Activated CD4-positive, alpha-beta T cell treated with anti-CD3 and anti-CD28 coated beads, Interleukin-2, amount 10 ng/mL, durations not matched to agents 24 days and 14 days (primary cell): ENCODE measurements around the gene C2CD4D. TPM values are rescaled to one million over a fixed set of nuclear protein-coding genes. Genes with fewer than 3 reads are reported as not detected.

Experiments
- DNase-seq: peaks from one replicate; pipeline ENCODE4 v3.0.0; 2022
- H3K27ac Mint-ChIP-seq: one replicate; pipeline ENCODE4 v1.8.0; 2022; ENCODE audit warnings: mild to moderate bottlenecking, mixed read lengths
- H3K27me3 Mint-ChIP-seq: one replicate; pipeline ENCODE4 v1.8.0; 2022; ENCODE audit warnings: mixed read lengths
- H3K36me3 Mint-ChIP-seq: one replicate; pipeline ENCODE4 v1.8.0; 2022; ENCODE audit warnings: low read depth, mild to moderate bottlenecking, mixed read lengths
- H3K4me1 Mint-ChIP-seq: one replicate; pipeline ENCODE4 v1.8.0; 2021; ENCODE audit warnings: mixed read lengths
- H3K4me3 Mint-ChIP-seq: one replicate; pipeline ENCODE4 v1.8.0; 2022; ENCODE audit warnings: mild to moderate bottlenecking, moderate library complexity, mixed read lengths
- H3K9me3 Mint-ChIP-seq: one replicate; pipeline ENCODE4 v1.8.0; 2021; ENCODE audit warnings: mixed read lengths
- intact Hi-C: fragments of 100-400 bp; cut with micrococcal nuclease; formaldehyde crosslinking; loops from one replicate; pipeline ENCODE4 v1.15.1; 2023
- total RNA-seq: library from RNA; stranded (reverse); gene quantifications from 2 replicates; pipeline ENCODE4 v1.2.3, GENCODE V29; 2022

Gene C2CD4D
- total RNA-seq, 1 donor from 2014 or later = 0.86 TPM

DNA sequence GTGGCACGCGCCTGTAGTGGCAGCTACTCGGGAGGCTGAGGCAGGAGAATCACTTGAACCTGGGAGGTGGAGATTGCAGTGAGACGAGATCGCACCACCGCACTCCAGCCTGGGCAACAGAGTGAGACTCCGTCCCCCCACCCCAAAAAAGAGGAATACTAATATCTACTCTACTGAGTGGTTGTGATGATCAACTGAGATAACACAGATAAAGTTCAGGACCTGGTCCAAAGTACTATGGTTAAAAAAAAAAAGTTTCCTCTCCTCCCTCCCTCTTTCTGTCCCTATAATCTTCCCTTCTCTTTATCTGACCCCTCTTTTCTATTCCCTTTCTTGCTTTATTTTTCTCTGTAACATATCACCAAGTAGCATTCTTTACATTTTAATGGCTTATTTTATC, 4.0 kb downstream of the C2CD4D start:
- H3K27ac Mint-ChIP-seq = no peak overlapping the region
- H3K4me1 Mint-ChIP-seq = peaks cover 59% of the 10 kb centered on the region
- DNase-seq = no peak
- peaks cover 6% of the 10 kb centered on the region for H3K36me3 Mint-ChIP-seq
- no peaks in the 10 kb centered on the region for H3K9me3 Mint-ChIP-seq
- no peaks in the 10 kb centered on the region for H3K27me3 Mint-ChIP-seq
- intact Hi-C loops = loop anchor here (5.0 kb wide), 2 partner anchors 223 to 393 kb away; partner anchors contain the start of gene SNX27
- no peak overlapping the region for H3K4me3 Mint-ChIP-seq

DNA sequence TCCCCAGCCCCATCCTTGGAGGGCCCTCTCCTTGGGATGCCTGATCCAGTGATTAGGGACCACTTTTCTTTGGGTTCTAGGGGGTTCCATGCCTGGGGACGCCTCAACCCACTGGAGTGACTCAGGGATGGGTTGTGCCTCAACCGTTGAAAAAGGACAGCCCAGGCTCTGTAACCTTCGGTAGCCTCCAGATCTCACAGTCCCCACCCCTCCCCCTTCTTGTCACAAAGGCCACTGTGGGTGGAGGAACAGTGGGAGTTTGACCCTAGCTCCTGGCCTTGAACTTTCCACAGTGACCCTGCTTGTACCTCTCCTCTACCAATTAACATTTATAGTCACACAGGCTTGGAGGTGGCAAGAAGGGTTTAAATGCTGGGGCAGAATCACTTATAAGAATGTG, 5.4 kb downstream of the C2CD4D start:
- Mint-ChIP-seq H3K36me3 (peaks cover 2% of the 10 kb centered on the region), H3K27me3 (no peaks in the 10 kb centered on the region), H3K27ac (no peak overlapping the region), H3K4me3 (no peak overlapping the region), H3K4me1 (peaks cover 62% of the 10 kb centered on the region), H3K9me3 (no peaks in the 10 kb centered on the region)
- DNase-seq = no peak
- intact Hi-C loops = no loop called here

- Mint-ChIP-seq H3K9me3 (no peaks in the 10 kb centered on the region), H3K4me3 (no peak overlapping the region), H3K4me1 (peaks cover 66% of the 10 kb centered on the region), H3K27me3 (no peaks in the 10 kb centered on the region), H3K36me3 (peaks cover 2% of the 10 kb centered on the region), H3K27ac (peak overlapping the region; percentile 38)
- DNase-seq = no peak
- intact Hi-C loops = no loop called here
Measured at GRCh38 chr1:151833172-151833900, 6.3 kb downstream of the C2CD4D start.

GRCh38 chr1:151832318-151832980, 7.2 kb downstream of the C2CD4D start:
- no peak for DNase-seq
- peak overlapping the region; percentile 56 for H3K27ac Mint-ChIP-seq
- H3K27me3 Mint-ChIP-seq = no peaks in the 10 kb centered on the region
- H3K4me3 Mint-ChIP-seq = no peak overlapping the region
- no peaks in the 10 kb centered on the region for H3K9me3 Mint-ChIP-seq
- H3K36me3 Mint-ChIP-seq = no peaks in the 10 kb centered on the region
- intact Hi-C loops = no loop called here
- H3K4me1 Mint-ChIP-seq = peaks cover 70% of the 10 kb centered on the region

DNA sequence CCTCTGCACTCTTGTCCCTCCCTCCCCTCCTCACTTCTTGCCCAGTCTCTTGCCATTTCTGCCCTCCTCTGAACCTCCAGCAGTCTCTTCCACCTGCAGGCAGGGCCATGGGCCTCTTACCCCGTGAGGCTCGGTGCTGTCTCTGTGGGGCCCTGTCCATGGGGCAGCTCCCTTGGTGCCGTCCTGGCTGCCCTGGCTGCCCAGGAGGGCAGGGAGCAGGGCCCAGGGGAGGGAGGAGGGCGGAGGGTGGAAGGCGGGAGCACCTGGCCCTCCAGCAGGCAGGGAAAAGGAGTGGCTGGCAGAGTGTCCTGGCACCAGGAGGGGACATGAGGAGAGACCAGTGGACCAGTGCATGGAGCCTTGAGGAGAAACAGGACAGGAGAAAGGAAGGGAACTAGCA, 8.0 kb downstream of the C2CD4D start, which contains the start of gene RORC:
Gene RORC (minus strand): TSS at position 198 of the 400 bp plus-strand sequence. CDS start 38 bp downstream, at position 160.
- Mint-ChIP-seq H3K27ac (peak within 1 kb of the TSS; percentile 72), H3K27me3 (no peaks in the 10 kb centered on the region), H3K4me3 (peak within 1 kb of the TSS; percentile 33), H3K4me1 (peaks cover 62% of the 10 kb centered on the region), H3K9me3 (no peaks in the 10 kb centered on the region), H3K36me3 (no peaks in the 10 kb centered on the region)
- intact Hi-C loops = no loop called here
- DNase-seq = peak; percentile 54

GRCh38 chr1:151831256-151831591, 8.4 kb downstream of the C2CD4D start:
- H3K4me3 Mint-ChIP-seq = peak overlapping the region; percentile 33
- DNase-seq = no peak
- no peaks in the 10 kb centered on the region for H3K36me3 Mint-ChIP-seq
- H3K4me1 Mint-ChIP-seq = peaks cover 61% of the 10 kb centered on the region
- intact Hi-C loops = no loop called here
- no peaks in the 10 kb centered on the region for H3K27me3 Mint-ChIP-seq
- no peaks in the 10 kb centered on the region for H3K9me3 Mint-ChIP-seq
- H3K27ac Mint-ChIP-seq = peak overlapping the region; percentile 72

GRCh38 chr1:151830055-151830454, 9.6 kb downstream of the C2CD4D start:
- Mint-ChIP-seq H3K9me3 (no peaks in the 10 kb centered on the region), H3K4me1 (peaks cover 62% of the 10 kb centered on the region), H3K27me3 (no peaks in the 10 kb centered on the region), H3K36me3 (no peaks in the 10 kb centered on the region), H3K4me3 (peak overlapping the region; percentile 60), H3K27ac (peak overlapping the region; percentile 82)
- DNase-seq = no peak
- intact Hi-C loops = no loop called here

GRCh38 chr1:151829352-151830046, 10.1 kb downstream of the C2CD4D start:
- Mint-ChIP-seq H3K9me3 (no peaks in the 10 kb centered on the region), H3K27ac (peak overlapping the region; percentile 82), H3K4me1 (peaks cover 61% of the 10 kb centered on the region), H3K4me3 (peak overlapping the region; percentile 60), H3K36me3 (no peaks in the 10 kb centered on the region), H3K27me3 (no peaks in the 10 kb centered on the region)
- peak; percentile 70 for DNase-seq
- intact Hi-C loops = no loop called here

DNA sequence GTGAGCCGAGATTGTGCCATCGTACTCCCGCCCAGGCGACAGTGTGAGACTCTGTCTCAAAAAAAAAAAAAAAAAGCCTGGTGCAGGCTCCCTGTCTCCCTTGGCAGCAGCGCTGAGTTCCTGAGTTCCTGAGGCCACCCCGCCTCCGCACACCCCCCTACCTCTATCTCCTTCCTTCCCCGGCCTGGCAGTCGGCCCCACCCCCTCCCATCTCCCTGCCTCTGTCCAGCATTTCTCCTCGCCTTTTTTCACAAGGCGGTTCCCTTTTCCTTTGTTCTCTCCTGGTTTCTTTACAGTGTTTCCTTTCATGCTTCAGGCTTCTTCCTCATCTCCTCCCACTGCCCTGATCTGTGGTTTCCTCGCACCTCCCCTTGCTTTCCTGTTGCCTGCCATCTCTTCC, 10.7 kb downstream of the C2CD4D start:
- intact Hi-C loops = no loop called here
- Mint-ChIP-seq H3K27ac (peak overlapping the region; percentile 82), H3K4me1 (peaks cover 60% of the 10 kb centered on the region), H3K36me3 (no peaks in the 10 kb centered on the region), H3K9me3 (no peaks in the 10 kb centered on the region), H3K4me3 (peak overlapping the region; percentile 60), H3K27me3 (no peaks in the 10 kb centered on the region)
- peak; percentile 70 for DNase-seq

DNA sequence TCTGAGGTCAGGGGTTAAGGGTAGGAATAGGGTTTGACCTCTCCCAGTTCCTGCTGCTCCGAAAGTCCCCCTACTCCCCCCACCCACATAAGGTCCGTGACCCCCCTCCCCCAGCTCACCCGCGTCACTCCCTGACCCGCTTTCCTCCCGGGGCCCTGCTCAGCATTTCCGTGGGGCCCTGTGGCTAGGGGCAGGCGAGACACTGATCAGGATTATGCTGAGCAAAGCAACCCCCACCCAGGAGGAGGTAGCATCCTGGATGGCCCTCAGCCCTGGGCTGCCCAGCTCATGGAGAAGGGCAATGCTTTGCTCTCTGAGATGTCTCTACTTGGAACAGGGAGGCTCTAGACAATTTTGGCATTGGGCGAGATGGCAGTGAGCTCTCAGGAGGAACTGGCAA, 11.8 kb downstream of the C2CD4D start:
- intact Hi-C loops = no loop called here
- peak overlapping the region; percentile 55 for H3K4me3 Mint-ChIP-seq
- DNase-seq = no peak
- H3K27me3 Mint-ChIP-seq = no peaks in the 10 kb centered on the region
- H3K27ac Mint-ChIP-seq = peak overlapping the region; percentile 66
- H3K36me3 Mint-ChIP-seq = no peaks in the 10 kb centered on the region
- no peaks in the 10 kb centered on the region for H3K9me3 Mint-ChIP-seq
- H3K4me1 Mint-ChIP-seq = peaks cover 57% of the 10 kb centered on the region

GRCh38 chr1:151825751-151826660, 13.6 kb downstream of the C2CD4D start:
- intact Hi-C loops = no loop called here
- DNase-seq = no peak
- Mint-ChIP-seq H3K27ac (peak overlapping the region; percentile 57), H3K4me1 (peaks cover 65% of the 10 kb centered on the region), H3K4me3 (peak overlapping the region; percentile 28), H3K9me3 (no peaks in the 10 kb centered on the region), H3K36me3 (no peaks in the 10 kb centered on the region), H3K27me3 (no peaks in the 10 kb centered on the region)

DNA sequence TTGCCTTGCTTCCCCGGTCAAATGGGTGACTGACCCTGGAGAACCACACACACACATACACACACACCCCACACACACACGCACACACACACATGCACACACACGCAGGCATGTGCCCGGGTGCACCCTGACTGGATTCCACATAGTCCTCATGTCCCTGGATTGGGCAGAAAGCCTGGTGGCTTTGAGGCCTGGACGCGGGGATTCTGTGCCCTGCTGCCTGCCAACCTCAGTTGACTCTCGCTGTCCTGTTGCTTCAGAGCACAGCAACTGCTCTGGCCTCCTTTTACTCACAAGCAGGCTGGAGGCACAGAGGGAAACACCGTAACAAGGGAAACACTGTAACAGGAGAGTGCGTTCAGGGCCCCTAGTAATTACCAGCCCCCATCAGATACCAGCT, 14.4 kb downstream of the C2CD4D start:
- Mint-ChIP-seq H3K9me3 (no peaks in the 10 kb centered on the region), H3K27me3 (no peaks in the 10 kb centered on the region), H3K27ac (no peak overlapping the region), H3K4me1 (peaks cover 67% of the 10 kb centered on the region), H3K4me3 (peak overlapping the region; percentile 15), H3K36me3 (no peaks in the 10 kb centered on the region)
- intact Hi-C loops = no loop called here
- DNase-seq = no peak

GRCh38 chr1:151823175-151823574, 16.4 kb downstream of the C2CD4D start:
- Mint-ChIP-seq H3K4me1 (peaks cover 55% of the 10 kb centered on the region), H3K27ac (peak overlapping the region; percentile 58), H3K27me3 (no peaks in the 10 kb centered on the region), H3K36me3 (no peaks in the 10 kb centered on the region), H3K4me3 (no peak overlapping the region), H3K9me3 (no peaks in the 10 kb centered on the region)
- no peak for DNase-seq
- intact Hi-C loops = loop anchor here (2.0 kb wide), 2 partner anchors 14 to 32 kb away; partner anchors contain the start of gene TDRKH
